Parathyroid adenoma (tissue), 2 donors: Measurements from ENCODE around the gene TYRO3.
"Not testable (repeated sequence)": the region's sequence is repeated elsewhere in the genome, so short reads cannot be mapped to it uniquely, and the experiment has no call there.

Experiments used
- H2AFZ ChIP-seq: fragments of 300-600 bp; sonication (generic); one replicate; pipeline ENCODE4 v1.7.0; 2017; ENCODE audit warnings: antibody characterized with exemption, mild to moderate bottlenecking
- H3K27ac ChIP-seq: fragments of 300-600 bp; sonication (generic); one replicate; pipeline ENCODE4 v1.7.0; 2017
- H3K27me3 ChIP-seq: fragments of 300-600 bp; sonication (generic); one replicate; pipeline ENCODE4 v1.7.0; 2017; ENCODE audit warnings: low read length; ENCODE audit not compliant: control insufficient read depth, insufficient read depth
- H3K36me3 ChIP-seq: fragments of 300-600 bp; sonication (generic); one replicate; pipeline ENCODE4 v1.7.0; 2017; ENCODE audit warnings: low read length; ENCODE audit not compliant: control insufficient read depth, insufficient read depth
- H3K4me1 ChIP-seq: fragments of 300-600 bp; sonication (generic); one replicate; pipeline ENCODE4 v1.7.0; 2017; ENCODE audit warnings: control low read depth
- H3K4me2 ChIP-seq: fragments of 300-600 bp; sonication (generic); one replicate; pipeline ENCODE4 v1.7.0; 2017; ENCODE audit warnings: low read length
- H3K4me3 ChIP-seq: fragments of 300-600 bp; sonication (generic); one replicate; pipeline ENCODE4 v1.7.0; 2017; ENCODE audit warnings: low read depth, low read length
- H3K79me2 ChIP-seq: fragments of 300-600 bp; sonication (generic); one replicate; pipeline ENCODE4 v1.7.0; 2017; ENCODE audit warnings: control low read depth
- H3K9ac ChIP-seq: fragments of 300-600 bp; sonication (generic); one replicate; pipeline ENCODE4 v1.7.0; 2017; ENCODE audit warnings: mild to moderate bottlenecking
- H3K9me3 ChIP-seq: fragments of 300-600 bp; sonication (generic); one replicate; pipeline ENCODE4 v1.7.0; 2017; ENCODE audit warnings: low read length; ENCODE audit not compliant: control insufficient read depth
- CTCF ChIP-seq: fragments of 300-600 bp; sonication (generic); IDR thresholded peaks from one replicate; pipeline ENCODE4 v1.7.0; 2017; ENCODE audit warnings: antibody characterized with exemption, mild to moderate bottlenecking
- donor health status: primary hyperparathyroidism.

The TYRO3 gene

GRCh38 chr15:41568350-41569017, 9.5 kb downstream of the TYRO3 start:
- Histone ChIP-seq H2AFZ (no peak overlapping the region), H3K9me3 (no peaks in the 10 kb centered on the region), H3K4me3 (no peak overlapping the region), H3K9ac (no peak overlapping the region), H3K27me3 (no peaks in the 10 kb centered on the region), H3K36me3 (no peaks in the 10 kb centered on the region), H3K4me1 (no peaks in the 10 kb centered on the region), H3K79me2 (no peaks in the 10 kb centered on the region), H3K27ac (no peak overlapping the region), H3K4me2 (no peak overlapping the region)
- TF ChIP-seq CTCF, result no peak

- H3K27me3 ChIP-seq, H3K27ac ChIP-seq, H3K4me1 ChIP-seq, H3K36me3 ChIP-seq, H3K9me3 ChIP-seq, H3K4me2 ChIP-seq, H3K4me3 ChIP-seq, H2AFZ ChIP-seq, H3K9ac ChIP-seq, H3K79me2 ChIP-seq: not testable (repeated sequence)
Measured at GRCh38 chr15:41569232-41569631, 10.2 kb downstream of the TYRO3 start.

GRCh38 chr15:41570764-41571163, 11.8 kb downstream of the TYRO3 start:
- Histone ChIP-seq H3K9me3 (no peaks in the 10 kb centered on the region), H3K36me3 (no peaks in the 10 kb centered on the region), H3K9ac (no peak overlapping the region), H2AFZ (no peak overlapping the region), H3K27ac (no peak overlapping the region), H3K4me2 (no peak overlapping the region), H3K4me1 (no peaks in the 10 kb centered on the region), H3K4me3 (no peak overlapping the region), H3K27me3 (no peaks in the 10 kb centered on the region), H3K79me2 (no peaks in the 10 kb centered on the region)
- TF ChIP-seq CTCF, result no peak

GRCh38 chr15:41571948-41572347, 12.9 kb downstream of the TYRO3 start:
- no peak overlapping the region for H3K27ac ChIP-seq
- no peaks in the 10 kb centered on the region for H3K4me1 ChIP-seq
- H3K36me3 ChIP-seq, result no peaks in the 10 kb centered on the region
- H3K79me2 ChIP-seq, result no peaks in the 10 kb centered on the region
- no peak overlapping the region for H3K9ac ChIP-seq
- no peak overlapping the region for H2AFZ ChIP-seq
- no peak for TF ChIP-seq CTCF
- no peak overlapping the region for H3K4me2 ChIP-seq
- no peaks in the 10 kb centered on the region for H3K27me3 ChIP-seq
- H3K4me3 ChIP-seq, result no peak overlapping the region
- no peaks in the 10 kb centered on the region for H3K9me3 ChIP-seq

- Histone ChIP-seq H3K79me2 (no peaks in the 10 kb centered on the region), H3K27me3 (no peaks in the 10 kb centered on the region), H3K36me3 (no peaks in the 10 kb centered on the region), H2AFZ (no peak overlapping the region), H3K27ac (no peak overlapping the region), H3K4me1 (no peaks in the 10 kb centered on the region), H3K4me2 (no peak overlapping the region), H3K4me3 (no peak overlapping the region), H3K9ac (no peak overlapping the region), H3K9me3 (no peaks in the 10 kb centered on the region)
- TF ChIP-seq CTCF, result no peak
Measured at GRCh38 chr15:41572866-41573265, 13.9 kb downstream of the TYRO3 start.
